ENCODE measurements around the gene SPIRE2. TPM values are rescaled to one million over a fixed set of nuclear protein-coding genes. Genes with fewer than 3 reads are reported as not detected.

The SPIRE2 gene
- total RNA-seq, 1 experiment from 2014 or later, result 3.8 TPM

DNA sequence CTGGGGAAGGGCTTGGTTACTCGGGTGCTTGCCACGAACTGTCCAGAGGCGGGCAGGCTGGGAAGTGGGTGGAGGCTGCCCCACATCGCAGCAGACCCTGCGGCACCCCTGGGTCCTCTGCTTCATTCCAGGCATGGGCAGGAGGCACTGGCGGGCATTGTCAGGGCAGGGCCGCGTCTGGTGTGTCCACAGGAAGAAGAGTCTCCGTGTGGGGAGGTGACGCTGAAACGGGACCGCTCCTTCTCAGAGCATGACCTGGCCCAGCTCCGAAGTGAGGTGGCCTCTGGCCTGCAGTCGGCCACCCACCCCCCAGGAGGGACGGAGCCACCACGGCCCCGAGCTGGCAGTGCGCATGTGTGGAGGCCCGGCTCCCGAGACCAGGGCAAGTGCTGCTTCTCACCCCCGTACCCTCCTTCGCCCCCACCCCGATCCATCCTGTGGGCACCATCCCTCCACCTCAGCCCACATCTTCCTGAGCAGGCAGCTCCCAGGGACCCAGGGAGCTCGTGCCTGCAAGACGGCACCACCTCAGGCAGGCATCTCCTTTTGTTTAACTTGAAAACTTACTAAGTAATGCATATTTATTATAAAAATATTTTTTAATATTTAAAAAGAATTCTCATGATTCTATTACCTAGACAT is 30.8 kb downstream of the SPIRE2 start:
- CTCF ChIA-PET, result interaction anchor here (0.7 to 5.6 kb wide), 12 partner anchors 8 to 159 kb away, joined by 3 to 56 read pairs (median 4); partner anchors contain the start of gene SPATA2L
- TF ChIP-seq, protein P1, sequence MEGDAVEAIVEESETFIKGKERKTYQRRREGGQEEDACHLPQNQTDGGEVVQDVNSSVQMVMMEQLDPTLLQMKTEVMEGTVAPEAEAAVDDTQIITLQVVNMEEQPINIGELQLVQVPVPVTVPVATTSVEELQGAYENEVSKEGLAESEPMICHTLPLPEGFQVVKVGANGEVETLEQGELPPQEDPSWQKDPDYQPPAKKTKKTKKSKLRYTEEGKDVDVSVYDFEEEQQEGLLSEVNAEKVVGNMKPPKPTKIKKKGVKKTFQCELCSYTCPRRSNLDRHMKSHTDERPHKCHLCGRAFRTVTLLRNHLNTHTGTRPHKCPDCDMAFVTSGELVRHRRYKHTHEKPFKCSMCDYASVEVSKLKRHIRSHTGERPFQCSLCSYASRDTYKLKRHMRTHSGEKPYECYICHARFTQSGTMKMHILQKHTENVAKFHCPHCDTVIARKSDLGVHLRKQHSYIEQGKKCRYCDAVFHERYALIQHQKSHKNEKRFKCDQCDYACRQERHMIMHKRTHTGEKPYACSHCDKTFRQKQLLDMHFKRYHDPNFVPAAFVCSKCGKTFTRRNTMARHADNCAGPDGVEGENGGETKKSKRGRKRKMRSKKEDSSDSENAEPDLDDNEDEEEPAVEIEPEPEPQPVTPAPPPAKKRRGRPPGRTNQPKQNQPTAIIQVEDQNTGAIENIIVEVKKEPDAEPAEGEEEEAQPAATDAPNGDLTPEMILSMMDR (IDR thresholded peaks at IDR 0.05; ENCODE audit: unreplicated experiment), result no peak
- no peaks in the 10 kb centered on the region for H3K27me3 Mint-ChIP-seq (ENCODE audit: insufficient read depth, unreplicated experiment)
- no TSS peak for BruUV-seq (replicated peaks)
- POLR2A ChIA-PET, result interaction anchor here (1.5 kb wide), 1 partner anchor 14 kb away, joined by 6 read pairs; the partner anchor contains the start of gene TCF25
- peaks cover 18% of the 10 kb centered on the region for H3K4me1 Mint-ChIP-seq (ENCODE audit: insufficient read depth, unreplicated experiment)
- DNase-seq (ENCODE audit: unreplicated experiment), result no peak
- H3K9me3 Mint-ChIP-seq (ENCODE audit: unreplicated experiment), result no peaks in the 10 kb centered on the region
- H3K27ac Mint-ChIP-seq (ENCODE audit: low read depth, unreplicated experiment), result no peak overlapping the region
- peaks cover 13% of the 10 kb centered on the region for H3K36me3 Mint-ChIP-seq (ENCODE audit: insufficient read depth, unreplicated experiment)
- intact Hi-C loops (cut with micrococcal nuclease), result no loop called here
- no peak overlapping the region for H3K4me3 Mint-ChIP-seq (ENCODE audit: unreplicated experiment)

DNA sequence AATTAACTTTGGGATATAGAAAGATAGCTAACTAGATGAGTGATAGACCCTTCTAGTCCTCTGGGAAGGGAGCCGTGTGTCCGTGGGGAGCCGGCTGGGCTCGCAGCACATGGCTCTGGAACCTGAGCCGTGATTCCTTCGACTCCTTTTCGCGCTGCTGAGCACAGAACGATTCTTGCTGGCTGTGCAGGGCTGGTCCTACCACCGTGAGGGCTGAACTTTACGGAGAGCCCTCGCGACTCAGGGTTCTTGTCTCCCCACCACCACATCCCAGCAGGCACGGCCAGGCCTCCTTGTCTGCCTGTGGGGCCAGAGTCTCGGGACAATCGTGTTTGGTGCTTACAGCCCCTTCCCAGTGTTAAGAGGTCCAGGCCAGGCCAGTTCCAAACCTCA is 31.3 kb downstream of the SPIRE2 start:
- POLR2A ChIA-PET, result interaction anchor here (1.5 to 2.4 kb wide), 2 partner anchors 13 to 159 kb away, joined by 6 to 13 read pairs; partner anchors contain the start of gene TCF25
- intact Hi-C loops (cut with micrococcal nuclease), result no loop called here
- Mint-ChIP-seq H3K4me3 (ENCODE audit: unreplicated experiment) (no peak overlapping the region), H3K9me3 (ENCODE audit: unreplicated experiment) (no peaks in the 10 kb centered on the region), H3K4me1 (ENCODE audit: insufficient read depth, unreplicated experiment) (peaks cover 24% of the 10 kb centered on the region), H3K27ac (ENCODE audit: low read depth, unreplicated experiment) (no peak overlapping the region), H3K36me3 (ENCODE audit: insufficient read depth, unreplicated experiment) (peaks cover 17% of the 10 kb centered on the region), H3K27me3 (ENCODE audit: insufficient read depth, unreplicated experiment) (no peaks in the 10 kb centered on the region)
- CTCF ChIA-PET, result interaction anchor here (0.7 to 5.6 kb wide), 24 partner anchors 9 to 160 kb away, joined by 3 to 56 read pairs (median 4); partner anchors contain the start of gene SPATA2L
- no peak for DNase-seq (ENCODE audit: unreplicated experiment)
- no TSS peak for BruUV-seq (replicated peaks)
- TF ChIP-seq, protein P1 (IDR thresholded peaks at IDR 0.05; ENCODE audit: unreplicated experiment), result no peak

DNA sequence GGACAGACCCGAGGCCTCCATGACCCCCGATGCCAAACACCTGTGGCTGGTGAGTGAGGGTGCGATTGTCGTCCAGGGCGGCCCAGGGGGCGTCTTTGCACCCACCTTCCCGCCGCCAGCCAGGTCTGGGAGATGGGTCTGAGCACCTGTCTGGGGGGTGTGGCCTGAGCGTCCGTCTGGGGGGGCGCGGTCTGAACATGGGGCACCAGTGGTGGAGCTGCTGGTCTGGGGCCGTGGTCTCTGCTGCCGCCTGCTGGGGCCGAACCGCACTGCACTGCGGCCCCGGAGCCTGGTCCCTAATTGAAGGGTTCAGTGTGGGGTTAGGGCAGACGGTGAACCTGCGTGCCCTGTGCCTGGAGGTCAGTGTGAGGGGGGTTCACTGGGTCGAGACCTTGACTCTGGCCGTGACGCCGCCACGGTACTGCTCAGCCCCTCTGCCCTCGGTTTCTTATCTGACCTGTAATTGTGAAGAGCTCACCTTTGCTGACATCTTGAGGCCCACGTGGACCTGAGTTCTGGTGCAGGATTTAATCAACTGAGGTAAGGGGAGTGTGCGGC is 32.6 kb downstream of the SPIRE2 start:
- no peaks in the 10 kb centered on the region for H3K27me3 Mint-ChIP-seq (ENCODE audit: insufficient read depth, unreplicated experiment)
- H3K9me3 Mint-ChIP-seq (ENCODE audit: unreplicated experiment), result no peaks in the 10 kb centered on the region
- TF ChIP-seq, protein P1 (IDR thresholded peaks at IDR 0.05; ENCODE audit: unreplicated experiment), result peak; percentile 98
- no TSS peak for BruUV-seq (replicated peaks)
- H3K36me3 Mint-ChIP-seq (ENCODE audit: insufficient read depth, unreplicated experiment), result peaks cover 18% of the 10 kb centered on the region
- no peak overlapping the region for H3K27ac Mint-ChIP-seq (ENCODE audit: low read depth, unreplicated experiment)
- H3K4me1 Mint-ChIP-seq (ENCODE audit: insufficient read depth, unreplicated experiment), result peaks cover 27% of the 10 kb centered on the region
- ChIA-PET POLR2A (interaction anchor here (0.9 to 2.4 kb wide), 8 partner anchors 12 to 174 kb away, joined by 3 to 13 read pairs (median 4); partner anchors contain the start of gene CDK10), CTCF (interaction anchor here (0.6 to 5.6 kb wide), 49 partner anchors 8 to 571 kb away, joined by 3 to 56 read pairs (median 4); partner anchors contain the start of genes SPATA2L, TCF25 and VPS9D1)
- intact Hi-C loops (cut with micrococcal nuclease), result loop anchor here (1.0 kb wide), 2 partner anchors 45 to 161 kb away; partner anchors contain the start of gene FANCA
- H3K4me3 Mint-ChIP-seq (ENCODE audit: unreplicated experiment), result no peak overlapping the region
- DNase-seq (ENCODE audit: unreplicated experiment), result peak; percentile 61

DNA sequence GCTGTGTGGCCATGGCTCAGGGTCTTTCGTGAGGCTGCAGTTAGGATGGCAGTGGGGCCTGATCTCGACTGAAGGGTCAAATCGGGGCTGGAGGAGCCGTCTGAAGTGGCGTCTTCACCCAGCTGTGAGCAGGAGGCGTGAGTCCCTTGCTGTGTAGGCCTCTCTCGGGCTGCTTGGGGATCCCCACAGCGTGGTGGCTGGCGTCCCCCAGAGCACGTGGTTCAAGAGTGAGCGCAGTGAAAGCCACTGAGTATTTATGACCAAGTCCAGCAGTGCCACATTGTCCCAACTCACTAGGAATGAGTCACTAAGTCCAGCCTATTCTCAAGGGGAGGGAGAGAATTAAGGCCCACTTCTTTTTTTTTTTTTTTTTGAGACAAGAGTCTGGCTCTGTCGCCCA is 33.4 kb downstream of the SPIRE2 start:
- H3K4me3 Mint-ChIP-seq (ENCODE audit: unreplicated experiment), result no peak overlapping the region
- ChIA-PET POLR2A (interaction anchor here (0.9 to 2.4 kb wide), 4 partner anchors 19 to 161 kb away, joined by 3 to 13 read pairs (median 4); no protein-coding TSS in a partner anchor), CTCF (interaction anchor here (0.6 to 5.6 kb wide), 25 partner anchors 9 to 572 kb away, joined by 3 to 56 read pairs (median 4); partner anchors contain the start of genes SPATA2L and TCF25)
- intact Hi-C loops (cut with micrococcal nuclease), result loop anchor here (1.0 kb wide), 2 partner anchors 45 to 161 kb away; partner anchors contain the start of gene FANCA
- no peaks in the 10 kb centered on the region for H3K27me3 Mint-ChIP-seq (ENCODE audit: insufficient read depth, unreplicated experiment)
- H3K36me3 Mint-ChIP-seq (ENCODE audit: insufficient read depth, unreplicated experiment), result peaks cover 18% of the 10 kb centered on the region
- DNase-seq (ENCODE audit: unreplicated experiment), result no peak
- no peak overlapping the region for H3K27ac Mint-ChIP-seq (ENCODE audit: low read depth, unreplicated experiment)
- no TSS peak for BruUV-seq (replicated peaks)
- peaks cover 27% of the 10 kb centered on the region for H3K4me1 Mint-ChIP-seq (ENCODE audit: insufficient read depth, unreplicated experiment)
- TF ChIP-seq, protein P1 (IDR thresholded peaks at IDR 0.05; ENCODE audit: unreplicated experiment), result no peak
- no peaks in the 10 kb centered on the region for H3K9me3 Mint-ChIP-seq (ENCODE audit: unreplicated experiment)

Data from MCF 10A (cell line).